NOMO-1 (cell line): Measurements from ENCODE around the gene MYL12A.

ENCODE experiments used
- DNase-seq, 2 experiments: peaks; one replicate each; lab custom pipeline; 2025; ENCODE audit not compliant: unreplicated experiment in 2 of 2; lab: John Stamatoyannopoulos, UW

MYL12A gene

GRCh38 chr18:3224223-3224622 lies 23.4 kb upstream of the MYL12A start:
- DNase-seq, result no peak

DNA sequence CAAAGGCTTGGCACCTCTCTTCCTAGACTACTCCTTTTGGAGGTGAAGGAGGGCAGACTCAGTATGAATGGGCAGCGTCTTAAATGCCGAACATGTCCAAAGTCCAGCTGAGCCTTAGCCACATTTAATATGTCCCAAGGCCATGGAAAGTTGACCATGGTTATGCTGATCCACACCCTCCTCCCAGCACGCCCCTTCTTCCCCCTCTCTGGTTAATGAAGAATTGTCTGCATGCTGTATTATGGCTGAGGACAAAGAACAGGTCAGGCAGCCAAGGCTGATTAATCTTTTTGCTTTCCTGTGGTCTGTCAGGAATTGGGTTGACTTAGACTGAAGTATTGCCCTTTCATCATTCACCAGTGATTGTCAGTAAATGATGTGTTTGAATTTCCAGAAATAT lies 22.0 kb upstream of the MYL12A start:
- no peak for DNase-seq

DNA sequence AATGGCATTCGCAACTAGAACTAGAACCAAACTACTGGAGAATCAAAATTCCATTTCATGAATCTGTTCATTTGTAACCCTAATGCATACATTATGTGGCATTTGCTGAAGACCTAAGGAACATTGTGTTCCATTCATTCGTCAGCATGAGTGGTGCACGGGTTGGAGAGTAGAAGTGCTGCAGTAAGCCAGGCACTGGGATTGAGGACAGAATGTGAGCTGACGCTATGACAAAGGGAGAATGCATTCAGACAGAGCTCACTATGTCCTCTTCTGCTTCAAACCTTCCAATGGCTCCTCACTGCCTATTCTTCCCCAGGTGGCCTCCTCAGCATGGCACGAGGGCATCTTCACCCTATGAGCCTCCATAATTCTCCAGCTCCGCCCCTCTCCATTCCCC lies 21.6 kb upstream of the MYL12A start:
- no peak for DNase-seq

DNA sequence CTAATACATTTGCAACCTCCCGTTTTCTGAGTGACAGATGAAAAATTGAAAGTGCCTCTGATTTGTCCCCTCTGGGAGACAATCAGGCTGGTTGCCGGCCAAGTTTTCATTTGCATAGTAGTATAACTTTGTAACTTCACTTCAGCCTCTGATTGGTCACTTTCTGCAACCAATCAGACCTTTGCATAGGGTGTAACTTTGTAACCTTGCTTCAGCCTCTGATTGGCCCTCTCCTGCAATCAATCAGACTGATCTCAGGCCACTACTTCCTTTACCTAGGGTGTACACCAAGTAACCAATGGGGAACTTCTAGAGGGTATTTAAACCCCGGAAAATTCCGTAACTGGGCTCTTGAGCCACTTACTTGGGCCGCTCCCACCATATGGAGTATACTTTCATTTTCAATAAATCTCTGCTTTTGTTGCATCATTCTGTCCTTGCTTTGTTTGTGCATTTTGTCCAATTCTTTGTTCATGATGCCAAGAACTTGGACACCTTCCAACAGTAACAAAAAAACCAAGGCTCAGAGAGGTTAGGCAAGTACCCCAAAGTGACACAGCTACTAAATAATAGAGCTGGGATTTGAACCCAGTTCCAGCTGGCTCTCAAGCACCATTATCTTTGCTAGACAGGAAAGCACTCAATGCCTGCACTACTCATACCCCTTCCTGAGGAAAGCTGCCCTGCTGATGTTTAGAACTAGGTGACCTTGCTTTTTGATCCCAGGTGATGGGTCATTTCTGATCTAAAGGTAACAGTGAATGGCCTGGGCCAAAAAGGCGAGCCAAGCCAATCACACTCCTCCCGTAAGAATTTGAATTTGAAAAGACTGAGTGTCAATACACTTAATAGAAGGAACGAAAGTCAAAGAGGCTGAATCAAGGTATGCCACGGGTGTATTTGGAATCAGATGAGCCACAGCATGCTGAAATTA lies 16.9 kb upstream of the MYL12A start:
- DNase-seq, result peak; percentile 18 to 53

DNA sequence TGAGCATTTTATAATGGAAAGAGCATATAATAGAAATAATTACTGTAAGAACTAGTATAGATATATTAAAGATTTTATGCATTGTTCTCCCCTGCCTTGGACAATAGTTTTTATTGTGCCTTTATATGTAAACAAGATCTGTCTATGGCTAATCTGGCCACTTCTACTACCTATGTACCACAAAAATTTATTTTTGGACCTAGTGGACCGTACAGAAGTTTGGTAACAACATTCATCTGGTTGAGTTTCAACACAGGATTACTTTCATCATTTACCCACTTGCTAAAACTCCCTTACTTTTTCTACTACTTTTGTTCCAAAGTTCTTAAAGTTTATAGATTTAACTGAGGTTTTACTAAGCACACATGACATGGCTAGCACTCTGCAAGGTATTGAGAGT lies 14.6 kb upstream of the MYL12A start:
- no peak for DNase-seq

DNA sequence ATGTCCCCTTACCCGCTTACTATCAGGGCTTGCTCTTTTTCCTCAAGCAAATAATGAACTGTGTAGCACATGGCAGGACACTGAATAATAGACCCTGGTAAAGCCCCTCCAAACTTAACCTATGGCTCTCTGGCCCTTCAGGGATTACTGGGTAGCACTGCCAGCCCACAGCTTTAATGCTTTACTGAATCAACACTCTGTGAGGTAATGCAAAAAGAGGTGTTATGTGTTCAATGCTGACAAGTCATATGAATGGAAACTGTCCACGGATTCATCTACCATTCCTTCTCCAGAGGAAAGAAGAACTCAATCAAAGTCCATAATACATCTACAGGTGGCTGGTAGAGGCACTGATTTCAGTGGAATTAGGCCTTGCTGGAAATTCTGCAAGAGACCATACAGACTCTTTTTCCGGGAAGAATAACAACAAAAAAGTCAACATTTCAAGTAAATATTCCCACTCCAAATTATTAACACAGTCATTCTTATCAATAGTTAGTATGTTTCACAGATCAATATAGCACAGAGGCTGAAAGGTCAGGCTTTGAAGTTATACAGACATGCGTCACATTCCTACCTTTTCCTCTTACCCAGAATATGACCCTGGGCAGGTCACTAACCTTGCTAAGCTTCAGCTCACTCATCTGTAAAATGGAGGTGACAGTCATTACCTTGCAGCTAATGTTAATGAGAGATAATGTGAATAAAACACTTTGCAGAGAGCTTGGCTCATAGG lies 14.0 kb upstream of the MYL12A start:
- no peak for DNase-seq

DNA sequence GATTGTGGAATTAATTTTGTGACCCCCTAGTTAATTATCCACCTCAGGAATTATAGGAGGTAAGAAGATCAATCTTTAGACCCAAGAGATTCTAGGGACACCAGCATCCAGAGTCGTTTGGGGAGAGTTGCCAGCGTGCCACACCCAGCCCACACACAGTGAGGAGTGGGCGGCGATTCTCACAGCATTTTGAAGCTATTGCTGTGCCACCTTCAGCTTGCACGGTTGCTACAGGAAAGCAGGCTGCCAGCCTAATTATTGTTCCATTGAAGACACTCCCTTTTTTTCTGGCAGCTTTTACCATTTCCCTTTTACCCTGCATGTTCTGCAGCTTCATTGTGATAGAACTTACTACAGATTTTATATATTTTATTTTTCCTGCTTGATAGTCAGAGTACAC lies 13.1 kb upstream of the MYL12A start:
- no peak for DNase-seq

- no peak for DNase-seq
These were observed 11.8 kb upstream of the MYL12A start for GRCh38 chr18:3235846-3236245.

DNA sequence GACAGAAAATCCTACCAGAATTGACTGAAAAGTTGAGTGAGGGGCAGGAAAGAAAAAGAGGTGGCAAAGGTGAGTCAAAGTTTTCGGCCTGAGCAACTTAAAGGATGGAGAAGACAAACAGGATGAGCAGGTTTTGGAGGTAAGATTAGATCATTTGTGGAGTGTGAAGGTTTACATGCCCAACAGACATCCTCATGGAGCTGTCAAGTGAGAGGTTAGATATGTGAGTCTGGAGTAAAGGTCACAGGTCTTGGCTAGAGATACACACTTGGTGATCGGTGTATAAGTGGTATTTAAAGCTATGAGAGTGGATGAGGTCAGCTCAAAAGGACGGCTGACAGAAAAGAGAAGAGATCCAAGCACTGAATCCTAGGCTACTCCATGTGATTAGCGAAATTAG lies 11.1 kb upstream of the MYL12A start:
- DNase-seq, result no peak

GRCh38 chr18:3238742-3239141 lies 8.9 kb upstream of the MYL12A start:
- no peak for DNase-seq

DNA sequence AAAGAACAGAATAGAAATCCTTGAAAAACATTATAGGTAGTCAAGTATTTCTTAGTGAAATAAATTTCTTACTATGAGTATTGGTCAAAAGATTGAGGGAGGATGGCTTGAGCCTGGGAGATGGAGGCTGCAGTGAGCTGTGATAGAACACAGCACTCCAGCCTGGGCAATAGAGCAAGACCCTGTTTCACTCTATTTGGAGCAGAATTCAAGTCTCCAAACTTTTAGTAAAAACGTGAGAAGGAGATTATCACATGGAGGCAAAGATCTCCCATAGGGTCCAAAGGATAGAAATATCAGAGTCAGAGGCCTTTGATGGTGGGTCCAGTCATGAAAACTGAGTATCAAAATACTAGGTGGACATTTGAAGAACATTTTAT lies 2.4 kb upstream of the MYL12A start:
- no peak for DNase-seq

GRCh38 chr18:3245853-3246634 lies 1.6 kb upstream of the MYL12A start:
- peak; percentile 81 to 87 for DNase-seq

DNA sequence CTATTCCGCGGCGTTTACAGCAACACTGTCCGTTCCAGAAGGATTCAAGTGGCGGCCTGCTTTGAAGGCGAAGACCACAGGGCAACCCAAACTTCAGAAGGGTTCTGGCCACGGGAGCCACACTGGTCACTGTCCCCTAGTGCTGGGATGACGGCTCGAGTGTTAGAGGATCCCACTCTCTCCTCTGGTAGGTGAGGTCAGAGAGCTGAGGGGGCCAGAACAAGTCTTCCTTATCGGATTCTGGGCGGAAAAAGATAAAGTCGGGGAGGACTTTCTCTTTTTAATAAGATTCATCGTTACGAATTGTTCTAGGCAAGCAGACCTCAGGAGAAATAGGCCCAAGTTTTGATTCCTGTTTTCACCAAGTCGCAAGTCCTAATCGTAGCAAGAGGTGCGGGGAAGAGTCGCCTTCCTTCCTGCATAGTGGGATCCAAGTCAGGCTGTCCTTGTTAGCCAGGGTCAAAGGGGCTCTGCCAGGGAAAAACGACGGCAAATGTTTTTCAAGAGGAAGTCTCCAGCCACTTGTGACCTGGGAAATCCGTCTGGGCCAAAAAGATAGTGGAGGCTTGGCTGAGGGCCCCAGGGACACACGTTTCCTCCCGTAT lies 864 bp upstream of the MYL12A start:
- peak; percentile 63 to 72 for DNase-seq

DNA sequence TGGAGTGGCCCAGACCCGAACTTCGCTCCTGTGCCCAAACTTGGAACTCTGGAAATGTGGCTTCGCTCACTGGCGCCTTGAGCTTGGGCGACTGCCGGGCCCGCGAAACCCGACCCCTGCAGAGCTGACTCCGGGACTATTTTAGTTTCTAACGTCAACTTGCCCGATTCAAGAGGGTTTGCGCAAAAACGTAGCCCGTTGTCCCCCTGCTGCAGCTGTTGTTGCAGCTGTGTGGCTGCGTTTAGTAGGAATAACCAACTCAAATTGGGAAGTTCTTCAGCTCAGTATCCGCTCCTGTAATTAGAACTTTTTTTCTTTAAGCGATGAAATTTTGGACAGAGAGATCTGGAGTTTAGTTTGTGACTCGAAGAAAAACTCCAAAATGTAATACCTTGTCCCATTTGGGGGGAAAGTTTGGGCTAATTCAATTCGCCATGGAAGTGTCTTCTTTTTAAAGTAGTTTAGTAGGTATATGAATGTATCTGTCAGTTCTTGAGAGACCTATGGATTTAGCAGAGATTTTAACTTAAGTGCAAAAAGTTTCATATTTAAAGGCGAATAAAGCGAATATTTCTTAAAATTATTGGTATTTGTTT lies 559 bp downstream of the MYL12A start:
- DNase-seq, result peak in 1 of 2 experiments; percentile 25

DNA sequence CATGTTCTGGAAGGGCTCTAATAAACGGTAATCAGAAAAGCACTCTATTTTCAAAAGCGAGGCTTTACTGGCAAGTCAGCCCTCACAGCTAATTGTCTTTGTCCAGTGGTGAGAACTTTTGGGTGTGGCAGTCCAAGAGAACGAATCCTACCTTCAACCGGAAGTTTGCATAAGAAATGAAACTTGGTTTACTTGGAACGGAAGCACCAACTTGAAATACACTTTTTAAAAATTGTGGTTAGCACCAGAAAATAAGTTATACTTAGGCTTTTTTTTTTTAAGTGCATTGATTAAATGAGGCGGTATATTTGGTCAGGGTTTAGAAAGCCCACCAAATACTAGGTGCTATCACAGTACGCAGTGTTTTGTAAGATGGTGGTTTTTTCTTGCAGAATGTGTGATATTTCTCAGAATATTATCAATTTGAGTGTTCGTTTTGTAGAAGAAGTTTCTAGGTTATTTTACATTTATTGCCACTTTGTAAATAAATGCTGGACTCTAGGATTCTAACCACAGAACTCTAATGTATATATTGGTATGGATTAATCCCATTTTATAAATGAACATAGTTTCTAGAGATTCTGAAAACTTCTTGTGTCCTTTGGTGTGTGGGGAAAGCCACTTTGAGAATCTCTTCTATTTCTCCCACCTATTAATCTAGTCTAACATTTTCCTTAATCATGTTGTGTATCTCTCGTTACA lies 1.2 kb downstream of the MYL12A start:
- peak; percentile 74 to 83 for DNase-seq

- no peak for DNase-seq
These were observed 2.9 kb downstream of the MYL12A start for GRCh38 chr18:3250237-3251107.

DNA sequence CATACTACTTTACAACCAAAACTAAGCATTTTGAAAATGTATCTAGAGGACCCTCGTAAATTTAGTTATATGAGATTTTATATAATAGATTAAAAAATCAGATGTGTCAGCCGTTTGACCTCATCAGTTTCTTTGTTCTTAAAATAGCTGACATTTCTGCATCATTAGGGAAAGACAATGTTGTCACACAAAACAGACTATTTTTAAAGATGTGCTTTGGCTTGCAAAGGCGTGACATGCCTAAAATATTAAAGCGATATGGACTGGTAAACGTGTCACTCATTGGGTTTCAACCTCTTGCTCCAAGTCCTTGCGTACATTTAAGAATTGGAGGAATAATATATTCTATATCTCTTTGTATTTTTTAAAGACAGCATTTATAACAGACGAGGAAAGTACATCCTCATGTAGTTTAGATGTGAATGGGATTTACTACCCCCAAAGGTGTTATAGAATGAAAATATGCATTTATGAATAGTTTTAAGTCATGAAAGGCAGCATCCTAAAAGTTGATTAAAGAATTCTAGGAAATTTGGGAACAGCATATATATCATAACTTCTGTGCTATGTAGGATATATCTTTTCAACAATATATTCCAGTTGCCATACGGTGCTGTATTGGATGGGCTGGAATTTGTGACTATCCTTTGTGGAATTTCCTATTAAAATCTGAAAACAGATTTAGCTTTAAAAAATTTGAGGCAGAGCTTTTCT lies 3.8 kb downstream of the MYL12A start:
- no peak for DNase-seq

DNA sequence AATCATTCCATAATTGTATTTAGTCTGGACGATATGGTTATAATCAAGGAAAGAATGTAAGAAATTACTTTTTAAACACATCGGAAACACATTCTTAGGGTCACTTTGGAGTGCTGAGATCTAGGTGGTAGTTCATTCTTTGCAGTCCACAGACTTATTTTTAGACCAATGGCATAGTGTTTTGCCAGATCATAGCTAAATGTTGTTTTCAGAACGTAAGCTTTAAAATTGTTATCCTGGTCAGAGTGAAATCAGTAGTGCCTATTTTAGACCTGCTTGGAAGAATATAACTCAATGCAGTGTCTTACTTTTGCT lies 4.3 kb downstream of the MYL12A start:
- no peak for DNase-seq
